DND-41 (cell line): Measurements from ENCODE around the gene ALX1.

ENCODE experiments used
- ATAC-seq: fragments of 200-7000 bp; cut with Tn5 transposase; 3 replicates; pipeline ENCODE4 v1.9.1; 2021; ENCODE audit warnings: low read depth; ENCODE audit not compliant: insufficient read depth
- DNase-seq: peaks from one replicate; pipeline ENCODE4 v3.0.0-alpha.2; 2020
- H2AFZ ChIP-seq: 2 replicates; pipeline ENCODE4 v1.6.0; 2012; ENCODE audit warnings: low read depth, low read length
- H3K27ac ChIP-seq: 2 replicates; pipeline ENCODE4 v1.5.1; 2012; ENCODE audit warnings: low read length, inconsistent platforms
- H3K27me3 ChIP-seq: fragments of 200-600 bp; sonication (generic); 2 replicates; pipeline ENCODE4 v1.6.0; 2012; ENCODE audit warnings: low read length, mild to moderate bottlenecking, inconsistent platforms; ENCODE audit not compliant: insufficient read depth, poor library complexity
- H3K36me3 ChIP-seq: 2 replicates; pipeline ENCODE4 v1.5.1; 2012; ENCODE audit warnings: low read length, inconsistent platforms; ENCODE audit not compliant: insufficient read depth
- H3K4me1 ChIP-seq: 2 replicates; pipeline ENCODE4 v1.5.1; 2012; ENCODE audit warnings: mild to moderate bottlenecking, low read length; ENCODE audit not compliant: insufficient read depth
- H3K4me2 ChIP-seq: 2 replicates; pipeline ENCODE4 v1.6.0; 2012; ENCODE audit warnings: mild to moderate bottlenecking, moderate library complexity, low read length, inconsistent platforms; ENCODE audit not compliant: insufficient read depth
- H3K4me3 ChIP-seq, 2 experiments: fragments of 200-600 bp in 1 of 2; shearing (Covaris generic) in 1 of 2; 2 replicates each; pipeline ENCODE4 v1.5.1; 2012 to 2016; ENCODE audit warnings: inconsistent platforms in 2 of 2, low read length in 2 of 2, mild to moderate bottlenecking in 2 of 2, low read depth in 1 of 2, moderate library complexity in 1 of 2
- H3K79me2 ChIP-seq: 2 replicates; pipeline ENCODE4 v1.6.0; 2012; ENCODE audit warnings: low read length, inconsistent platforms; ENCODE audit not compliant: insufficient read depth
- H3K9ac ChIP-seq: 2 replicates; pipeline ENCODE4 v1.6.0; 2012; ENCODE audit warnings: low read depth, mild to moderate bottlenecking, inconsistent platforms, low read length, moderate library complexity
- H3K9me3 ChIP-seq: 2 replicates; pipeline ENCODE4 v1.5.1; 2012; ENCODE audit warnings: low read length, moderate library complexity, mild to moderate bottlenecking, inconsistent platforms; ENCODE audit not compliant: insufficient read depth, severe bottlenecking
- H4K20me1 ChIP-seq: 2 replicates; pipeline ENCODE4 v1.6.0; 2012; ENCODE audit warnings: low read length; ENCODE audit not compliant: insufficient read depth
- EZH2 ChIP-seq: IDR thresholded peaks from 3 replicates; pipeline ENCODE4 v1.6.1; 2012; ENCODE audit warnings: borderline replicate concordance, low read depth, mild to moderate bottlenecking, moderate library complexity, low read length, inconsistent platforms; ENCODE audit not compliant: severe bottlenecking
- TF ChIP-seq, protein P1 (sequence below): IDR thresholded peaks from 2 replicates; pipeline ENCODE4 v1.5.1; 2012; ENCODE audit warnings: borderline replicate concordance, low read length, moderate library complexity, mild to moderate bottlenecking; ENCODE audit not compliant: poor library complexity, severe bottlenecking; ENCODE audit errors: extremely low read depth

ALX1 gene

GRCh38 chr12:85280165-85280983 is at the start of gene ALX1:
Gene ALX1, plus strand, starts transcription at chr12:85280220. Its CDS starts 42 bp downstream, at chr12:85280262.
- Histone ChIP-seq H4K20me1 (no peaks in the 10 kb centered on the region), H3K9me3 (no peaks in the 10 kb centered on the region), H3K4me1 (no peaks in the 10 kb centered on the region), H3K27ac (no peak within 1 kb of the TSS), H3K79me2 (no peaks in the 10 kb centered on the region), H3K4me3 (no peak within 1 kb of the TSS), H3K27me3 (no peaks in the 10 kb centered on the region), H2AFZ (no peak within 1 kb of the TSS), H3K36me3 (no peaks in the 10 kb centered on the region), H3K4me2 (no peak within 1 kb of the TSS), H3K9ac (no peak within 1 kb of the TSS)
- TF ChIP-seq, protein P1, sequence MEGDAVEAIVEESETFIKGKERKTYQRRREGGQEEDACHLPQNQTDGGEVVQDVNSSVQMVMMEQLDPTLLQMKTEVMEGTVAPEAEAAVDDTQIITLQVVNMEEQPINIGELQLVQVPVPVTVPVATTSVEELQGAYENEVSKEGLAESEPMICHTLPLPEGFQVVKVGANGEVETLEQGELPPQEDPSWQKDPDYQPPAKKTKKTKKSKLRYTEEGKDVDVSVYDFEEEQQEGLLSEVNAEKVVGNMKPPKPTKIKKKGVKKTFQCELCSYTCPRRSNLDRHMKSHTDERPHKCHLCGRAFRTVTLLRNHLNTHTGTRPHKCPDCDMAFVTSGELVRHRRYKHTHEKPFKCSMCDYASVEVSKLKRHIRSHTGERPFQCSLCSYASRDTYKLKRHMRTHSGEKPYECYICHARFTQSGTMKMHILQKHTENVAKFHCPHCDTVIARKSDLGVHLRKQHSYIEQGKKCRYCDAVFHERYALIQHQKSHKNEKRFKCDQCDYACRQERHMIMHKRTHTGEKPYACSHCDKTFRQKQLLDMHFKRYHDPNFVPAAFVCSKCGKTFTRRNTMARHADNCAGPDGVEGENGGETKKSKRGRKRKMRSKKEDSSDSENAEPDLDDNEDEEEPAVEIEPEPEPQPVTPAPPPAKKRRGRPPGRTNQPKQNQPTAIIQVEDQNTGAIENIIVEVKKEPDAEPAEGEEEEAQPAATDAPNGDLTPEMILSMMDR, result no peak
- no peak for TF ChIP-seq EZH2
- DNase-seq (no peak), ATAC-seq (no peak)

GRCh38 chr12:85237327-85237726 is 42.7 kb upstream of the ALX1 start:
- no peaks in the 10 kb centered on the region for H3K4me1 ChIP-seq
- no peak overlapping the region for H3K27ac ChIP-seq
- ATAC-seq (no peak), DNase-seq (no peak)
- no peak overlapping the region for H3K4me3 ChIP-seq
- H2AFZ ChIP-seq, result no peak overlapping the region
- no peaks in the 10 kb centered on the region for H3K79me2 ChIP-seq
- H3K36me3 ChIP-seq, result no peaks in the 10 kb centered on the region
- no peaks in the 10 kb centered on the region for H3K9me3 ChIP-seq
- H3K9ac ChIP-seq, result no peak overlapping the region
- no peaks in the 10 kb centered on the region for H3K27me3 ChIP-seq
- no peaks in the 10 kb centered on the region for H4K20me1 ChIP-seq
- H3K4me2 ChIP-seq, result no peak overlapping the region
- TF ChIP-seq EZH2, result no peak
- TF ChIP-seq, protein P1, result no peak

DNA sequence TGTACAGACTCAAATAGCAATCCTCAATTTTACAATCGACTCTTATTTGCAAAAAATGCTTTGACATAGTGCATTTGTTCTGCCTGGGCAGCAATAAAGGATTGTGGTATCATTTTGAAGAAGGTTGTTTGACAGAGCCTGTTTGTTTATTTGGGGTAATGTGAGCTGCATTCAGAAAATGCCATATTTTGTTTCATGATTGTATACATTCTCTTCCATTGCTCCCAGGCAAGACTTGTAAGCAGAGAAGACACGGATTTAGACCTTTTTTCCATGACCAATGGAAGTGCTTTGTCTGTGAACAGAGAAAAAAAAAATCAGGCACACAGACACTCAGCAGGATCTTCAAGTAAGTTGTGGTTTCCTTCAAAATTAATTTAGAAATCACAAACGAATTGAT is 35.5 kb upstream of the ALX1 start:
- Histone ChIP-seq H2AFZ (no peak overlapping the region), H3K9me3 (no peaks in the 10 kb centered on the region), H3K79me2 (no peaks in the 10 kb centered on the region), H3K9ac (no peak overlapping the region), H3K4me1 (no peaks in the 10 kb centered on the region), H3K27me3 (no peaks in the 10 kb centered on the region), H4K20me1 (no peaks in the 10 kb centered on the region), H3K4me2 (no peak overlapping the region), H3K27ac (no peak overlapping the region), H3K36me3 (no peaks in the 10 kb centered on the region), H3K4me3 (no peak overlapping the region)
- no peak for TF ChIP-seq EZH2
- DNase-seq (no peak), ATAC-seq (no peak)

GRCh38 chr12:85253853-85254252 is 26.2 kb upstream of the ALX1 start:
- DNase-seq (no peak), ATAC-seq (no peak)
- no peaks in the 10 kb centered on the region for H4K20me1 ChIP-seq
- H2AFZ ChIP-seq, result no peak overlapping the region
- TF ChIP-seq EZH2, result no peak
- TF ChIP-seq, protein P1, result no peak
- H3K4me3 ChIP-seq, result no peak overlapping the region
- no peaks in the 10 kb centered on the region for H3K9me3 ChIP-seq
- no peaks in the 10 kb centered on the region for H3K36me3 ChIP-seq
- no peaks in the 10 kb centered on the region for H3K4me1 ChIP-seq
- H3K27ac ChIP-seq, result no peak overlapping the region
- H3K27me3 ChIP-seq, result no peaks in the 10 kb centered on the region
- H3K4me2 ChIP-seq, result no peak overlapping the region
- no peaks in the 10 kb centered on the region for H3K79me2 ChIP-seq
- H3K9ac ChIP-seq, result no peak overlapping the region
